Activated naive CD8-positive, alpha-beta T cell treated with anti-CD3 and anti-CD28 coated beads for 36 hours (primary cell): ENCODE data around the gene LAD1. TPM values are rescaled to one million over a fixed set of nuclear protein-coding genes. Genes with fewer than 3 reads are reported as not detected.

ENCODE experiments used
- DNase-seq: peaks from one replicate; pipeline ENCODE4 v3.0.0; 2021
- H3K27ac Mint-ChIP-seq: one replicate; pipeline ENCODE4 v1.8.0; 2022; ENCODE audit warnings: mild to moderate bottlenecking, moderate library complexity, mixed read lengths
- H3K27me3 Mint-ChIP-seq: one replicate; pipeline ENCODE4 v1.8.0; 2022; ENCODE audit warnings: mild to moderate bottlenecking, mixed read lengths
- H3K36me3 Mint-ChIP-seq: one replicate; pipeline ENCODE4 v1.8.0; 2021; ENCODE audit warnings: mild to moderate bottlenecking, mixed read lengths
- H3K4me1 Mint-ChIP-seq: one replicate; pipeline ENCODE4 v1.8.0; 2021; ENCODE audit warnings: mixed read lengths
- H3K4me3 Mint-ChIP-seq: one replicate; pipeline ENCODE4 v1.8.0; 2022; ENCODE audit warnings: mild to moderate bottlenecking, moderate library complexity, mixed read lengths
- H3K9me3 Mint-ChIP-seq: one replicate; pipeline ENCODE4 v1.8.0; 2022; ENCODE audit warnings: mixed read lengths
- total RNA-seq, 2 experiments: library from RNA; stranded (reverse); gene quantifications; one replicate each; pipeline ENCODE4 v1.2.3, GENCODE V29; 2021

Gene LAD1
- total RNA-seq, result not detected

DNA sequence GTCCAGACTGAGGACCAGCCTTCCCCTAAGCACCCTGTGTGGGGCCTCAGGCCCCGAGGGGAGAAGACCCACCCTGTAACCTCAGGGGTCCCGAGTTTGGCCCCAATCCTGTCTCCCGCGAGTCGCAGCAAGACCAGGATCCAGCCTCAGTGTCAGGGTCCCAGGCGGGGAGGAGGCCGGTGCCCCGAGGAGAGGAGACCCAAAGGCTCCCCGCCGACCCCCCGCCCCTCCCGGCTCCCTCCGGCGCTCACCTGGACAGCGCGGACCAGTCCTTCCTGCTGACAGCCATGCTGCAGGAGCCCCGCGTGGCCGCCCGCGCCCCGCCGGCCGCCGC is at the start of gene LAD1:
Gene LAD1, minus strand, starts transcription at position 307 of the 334 bp plus-strand sequence. Its CDS starts 18 bp downstream, at position 289.
- no peaks in the 10 kb centered on the region for H3K9me3 Mint-ChIP-seq
- H3K4me1 Mint-ChIP-seq, result no peaks in the 10 kb centered on the region
- H3K27ac Mint-ChIP-seq, result no peak within 1 kb of the TSS
- no peaks in the 10 kb centered on the region for H3K36me3 Mint-ChIP-seq
- H3K4me3 Mint-ChIP-seq, result no peak within 1 kb of the TSS
- H3K27me3 Mint-ChIP-seq, result peaks cover 41% of the 10 kb centered on the region
- DNase-seq, result no peak

DNA sequence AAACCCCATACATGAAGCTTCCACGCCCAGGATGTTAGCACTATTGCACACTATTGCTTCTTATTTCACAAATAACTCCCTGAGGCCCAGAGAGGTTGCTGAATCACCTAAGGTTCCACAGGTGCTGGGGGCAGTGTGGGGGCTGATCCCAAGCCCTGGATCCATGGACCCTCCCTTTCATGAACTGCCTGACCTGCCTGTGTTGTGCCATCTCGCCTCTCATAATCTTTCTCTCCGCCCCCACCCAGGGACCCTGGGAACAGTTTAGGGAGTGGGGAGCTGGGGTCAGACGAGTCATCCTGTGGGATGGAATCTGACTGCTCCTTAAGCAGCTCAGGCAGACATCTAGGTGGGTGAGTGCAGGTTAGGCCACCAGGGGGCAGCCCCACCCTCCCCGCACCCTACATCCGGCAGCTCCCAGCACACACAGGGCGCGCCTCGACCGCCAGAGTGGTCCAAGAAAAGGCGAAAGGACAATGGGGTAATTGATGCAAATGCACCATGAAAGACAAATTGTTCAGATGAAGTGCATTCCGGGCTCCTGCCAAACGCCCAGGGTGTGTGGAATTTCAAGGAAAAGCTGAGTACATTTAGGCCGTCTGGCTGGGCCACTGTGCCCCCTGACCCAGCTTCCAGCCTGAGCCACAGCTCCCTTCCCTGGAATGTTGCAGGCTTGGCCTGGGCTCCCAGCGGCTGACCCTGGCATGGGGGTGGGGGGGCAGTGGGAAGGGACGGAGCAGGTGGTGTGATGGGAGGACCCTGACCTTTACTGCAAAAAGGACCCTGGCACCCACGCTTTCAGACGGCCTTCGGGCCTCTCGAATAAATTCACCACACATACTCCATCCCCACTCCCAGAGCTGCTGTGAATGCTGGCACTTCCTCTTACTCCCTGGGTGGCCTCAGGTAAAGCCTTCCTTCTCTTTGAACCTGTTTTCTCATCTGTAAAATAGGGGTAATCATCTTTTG is 49.1 kb upstream of the LAD1 start:
- peak; percentile 52 for DNase-seq
- H3K9me3 Mint-ChIP-seq, result peaks cover under 1% of the 10 kb centered on the region
- H3K27me3 Mint-ChIP-seq, result peaks cover 33% of the 10 kb centered on the region
- H3K36me3 Mint-ChIP-seq, result no peaks in the 10 kb centered on the region
- no peak overlapping the region for H3K4me3 Mint-ChIP-seq
- H3K4me1 Mint-ChIP-seq, result peaks cover 2% of the 10 kb centered on the region
- no peak overlapping the region for H3K27ac Mint-ChIP-seq

DNA sequence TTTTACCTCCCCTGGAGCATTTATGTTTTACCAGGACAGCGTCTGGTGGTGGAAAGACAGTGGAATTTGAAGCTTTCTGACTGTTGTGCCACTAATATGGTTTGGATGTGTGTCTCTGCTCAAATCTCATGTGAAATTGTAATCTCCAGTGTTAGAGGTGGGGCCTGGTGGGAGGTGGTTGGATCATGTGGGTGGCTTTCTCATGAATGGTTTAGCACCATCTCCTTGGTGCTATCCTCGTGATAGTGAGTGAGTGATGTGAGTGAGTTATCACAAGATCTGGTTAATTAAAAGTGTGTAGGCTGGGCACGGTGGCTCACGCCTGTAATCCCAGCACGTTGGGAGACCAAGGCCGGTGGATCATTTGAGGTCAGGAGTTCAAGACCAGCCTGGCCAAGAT is 46.2 kb upstream of the LAD1 start:
- DNase-seq, result no peak
- Mint-ChIP-seq H3K4me1 (peaks cover 2% of the 10 kb centered on the region), H3K4me3 (no peak overlapping the region), H3K27ac (no peak overlapping the region), H3K9me3 (no peaks in the 10 kb centered on the region), H3K36me3 (no peaks in the 10 kb centered on the region), H3K27me3 (peaks cover 25% of the 10 kb centered on the region)

DNA sequence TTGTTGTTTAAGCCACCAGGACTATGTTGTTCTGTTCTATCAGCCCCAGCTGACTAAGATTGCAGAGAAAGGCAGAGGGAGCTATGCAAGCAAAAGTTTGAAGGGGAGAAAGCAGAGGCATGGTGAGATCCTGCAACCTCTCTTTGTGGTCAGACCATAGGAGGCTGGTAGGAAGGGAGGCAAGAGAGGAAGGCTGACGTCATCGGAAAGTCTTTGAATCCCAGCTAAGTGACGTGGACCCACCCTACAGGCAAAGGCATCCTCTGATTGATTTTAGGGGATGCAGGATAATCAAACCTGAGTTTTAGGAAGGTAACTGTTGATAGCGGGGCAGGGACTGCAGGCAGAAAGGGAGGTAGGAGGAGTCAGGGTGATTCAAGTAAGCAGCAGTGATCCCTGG is 45.7 kb upstream of the LAD1 start:
- Mint-ChIP-seq H3K36me3 (no peaks in the 10 kb centered on the region), H3K27ac (no peak overlapping the region), H3K27me3 (peaks cover 22% of the 10 kb centered on the region), H3K4me1 (peaks cover 2% of the 10 kb centered on the region), H3K9me3 (no peaks in the 10 kb centered on the region), H3K4me3 (no peak overlapping the region)
- DNase-seq, result no peak

DNA sequence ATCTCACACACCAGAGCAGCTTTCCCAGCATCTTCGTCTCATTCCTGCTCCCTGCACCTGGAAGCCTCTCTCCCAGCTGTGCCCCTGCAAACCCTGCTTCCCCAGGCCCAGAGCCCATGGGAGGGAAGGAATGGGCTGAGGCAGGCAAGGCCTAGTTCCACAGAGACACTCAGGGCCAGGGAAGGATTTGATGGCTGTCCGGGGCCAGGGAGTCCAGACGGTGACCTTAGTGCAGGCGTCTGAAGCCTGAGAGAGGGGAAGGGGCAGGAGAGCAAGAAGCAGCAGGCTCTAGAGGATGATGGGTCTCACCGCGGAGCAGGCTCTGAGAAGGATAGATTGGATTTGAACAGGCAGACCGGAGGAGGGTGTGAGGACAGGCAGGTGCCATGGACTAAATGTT is 44.6 kb upstream of the LAD1 start:
- no peak overlapping the region for H3K27ac Mint-ChIP-seq
- H3K4me3 Mint-ChIP-seq, result no peak overlapping the region
- DNase-seq, result no peak
- H3K27me3 Mint-ChIP-seq, result peaks cover 18% of the 10 kb centered on the region
- peaks cover 2% of the 10 kb centered on the region for H3K4me1 Mint-ChIP-seq
- H3K9me3 Mint-ChIP-seq, result no peaks in the 10 kb centered on the region
- H3K36me3 Mint-ChIP-seq, result no peaks in the 10 kb centered on the region

- H3K4me3 Mint-ChIP-seq, result no peak overlapping the region
- no peak overlapping the region for H3K27ac Mint-ChIP-seq
- H3K36me3 Mint-ChIP-seq, result no peaks in the 10 kb centered on the region
- peaks cover 27% of the 10 kb centered on the region for H3K27me3 Mint-ChIP-seq
- no peak for DNase-seq
- H3K4me1 Mint-ChIP-seq, result peaks cover 4% of the 10 kb centered on the region
- no peaks in the 10 kb centered on the region for H3K9me3 Mint-ChIP-seq
Measured at GRCh38 chr1:201436969-201437368, 37.8 kb upstream of the LAD1 start.

DNA sequence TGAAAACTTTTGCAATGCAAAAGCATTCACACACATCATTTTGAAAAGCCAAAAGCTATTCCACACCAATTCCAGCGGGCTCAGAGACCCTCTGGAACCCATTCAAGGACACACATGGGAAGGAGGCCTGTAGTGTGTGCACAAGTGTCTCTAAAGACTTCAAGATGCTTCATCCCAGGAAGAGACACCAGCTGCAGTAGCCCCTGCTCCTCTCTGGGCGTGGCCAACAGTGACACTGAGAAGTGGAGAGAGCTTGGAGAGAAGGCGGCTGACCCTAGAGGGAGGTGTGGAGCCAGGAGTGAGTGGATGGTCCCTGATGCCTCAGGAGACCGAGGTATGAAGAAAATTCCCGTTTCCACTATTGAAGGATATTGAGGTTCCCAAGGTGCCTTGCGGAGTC is 37.3 kb upstream of the LAD1 start:
- no peak for DNase-seq
- H3K9me3 Mint-ChIP-seq, result no peaks in the 10 kb centered on the region
- H3K4me3 Mint-ChIP-seq, result no peak overlapping the region
- no peaks in the 10 kb centered on the region for H3K36me3 Mint-ChIP-seq
- no peak overlapping the region for H3K27ac Mint-ChIP-seq
- peaks cover 4% of the 10 kb centered on the region for H3K4me1 Mint-ChIP-seq
- peaks cover 27% of the 10 kb centered on the region for H3K27me3 Mint-ChIP-seq

DNA sequence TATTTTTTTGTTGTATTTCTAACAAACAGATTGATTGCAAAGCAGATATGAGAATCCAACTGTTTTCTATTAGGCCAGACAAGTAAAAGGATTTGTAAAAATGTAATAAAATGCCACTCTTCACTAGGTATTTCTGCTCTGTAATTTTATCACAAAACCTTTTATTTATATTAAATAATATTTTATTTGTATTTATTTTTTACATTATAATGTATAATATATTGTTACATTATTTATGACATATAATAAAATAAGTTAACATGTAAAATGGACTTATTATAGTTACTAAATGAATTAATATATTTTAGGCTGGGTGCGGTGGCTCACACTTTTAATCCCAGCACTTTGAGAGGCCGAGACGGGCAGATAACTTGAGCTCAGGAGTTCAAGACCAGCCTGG is 35.1 kb upstream of the LAD1 start:
- peaks cover 22% of the 10 kb centered on the region for H3K27me3 Mint-ChIP-seq

DNA sequence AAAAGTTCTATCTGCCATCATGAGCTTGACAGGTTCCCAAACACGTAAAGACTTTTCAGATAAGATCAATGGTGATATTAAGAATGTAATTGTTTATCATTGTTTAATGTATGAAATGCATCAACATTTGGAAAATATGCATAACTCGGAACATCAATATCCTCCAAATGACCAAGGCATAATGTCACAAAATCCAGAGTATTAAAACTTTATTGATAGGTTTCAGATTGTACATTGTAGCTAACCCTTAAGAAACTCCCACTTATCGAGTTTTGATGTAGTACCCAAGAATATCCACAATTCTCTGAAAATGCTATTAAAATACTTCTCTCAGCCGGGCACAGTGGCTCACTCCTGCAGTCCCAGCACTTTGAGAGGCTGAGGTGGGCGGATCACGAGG is 34.5 kb upstream of the LAD1 start:
- Mint-ChIP-seq H3K36me3 (no peaks in the 10 kb centered on the region), H3K27me3 (peaks cover 22% of the 10 kb centered on the region), H3K4me1 (peaks cover 4% of the 10 kb centered on the region), H3K4me3 (no peak overlapping the region), H3K27ac (no peak overlapping the region), H3K9me3 (no peaks in the 10 kb centered on the region)
- DNase-seq, result no peak

More for the DNA sequence above, 35.1 kb upstream of the LAD1 start:
- no peak overlapping the region for H3K4me3 Mint-ChIP-seq
- DNase-seq, result no peak
- no peaks in the 10 kb centered on the region for H3K9me3 Mint-ChIP-seq
- peaks cover 4% of the 10 kb centered on the region for H3K4me1 Mint-ChIP-seq
- no peaks in the 10 kb centered on the region for H3K36me3 Mint-ChIP-seq
- no peak overlapping the region for H3K27ac Mint-ChIP-seq

- H3K4me3 Mint-ChIP-seq, result no peak overlapping the region
- H3K27me3 Mint-ChIP-seq, result peaks cover 2% of the 10 kb centered on the region
- H3K4me1 Mint-ChIP-seq, result peaks cover 1% of the 10 kb centered on the region
- DNase-seq, result no peak
- no peak overlapping the region for H3K27ac Mint-ChIP-seq
- H3K36me3 Mint-ChIP-seq, result no peaks in the 10 kb centered on the region
- no peaks in the 10 kb centered on the region for H3K9me3 Mint-ChIP-seq
Measured at GRCh38 chr1:201430776-201431175, 31.7 kb upstream of the LAD1 start.

GRCh38 chr1:201429736-201430501 is 30.8 kb upstream of the LAD1 start:
- no peak overlapping the region for H3K4me3 Mint-ChIP-seq
- H3K27ac Mint-ChIP-seq, result no peak overlapping the region
- H3K9me3 Mint-ChIP-seq, result no peaks in the 10 kb centered on the region
- DNase-seq, result no peak
- no peaks in the 10 kb centered on the region for H3K4me1 Mint-ChIP-seq
- H3K36me3 Mint-ChIP-seq, result no peaks in the 10 kb centered on the region
- no peaks in the 10 kb centered on the region for H3K27me3 Mint-ChIP-seq

DNA sequence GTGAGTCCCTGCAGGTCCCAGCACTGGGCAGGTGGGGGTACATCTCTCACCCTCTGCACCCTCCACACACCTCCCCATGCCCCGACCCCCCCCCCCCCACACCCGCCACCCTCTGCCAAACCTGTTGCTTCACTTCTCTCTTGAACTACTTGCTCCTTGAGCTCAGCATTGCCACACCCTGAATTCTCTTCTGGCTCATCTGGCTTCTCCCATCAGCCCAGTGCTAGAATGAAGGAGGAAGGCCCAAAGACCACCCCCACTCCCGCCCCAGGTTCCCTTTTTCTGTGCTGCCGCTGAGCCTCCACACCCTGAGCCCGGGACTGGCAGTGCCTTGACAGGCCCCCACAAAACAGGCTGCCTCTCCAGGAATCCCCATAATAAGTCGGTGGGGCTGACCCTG is 28.8 kb upstream of the LAD1 start:
- Mint-ChIP-seq H3K4me3 (no peak overlapping the region), H3K27me3 (no peaks in the 10 kb centered on the region), H3K4me1 (no peaks in the 10 kb centered on the region), H3K9me3 (no peaks in the 10 kb centered on the region), H3K36me3 (no peaks in the 10 kb centered on the region), H3K27ac (no peak overlapping the region)
- DNase-seq, result no peak

DNA sequence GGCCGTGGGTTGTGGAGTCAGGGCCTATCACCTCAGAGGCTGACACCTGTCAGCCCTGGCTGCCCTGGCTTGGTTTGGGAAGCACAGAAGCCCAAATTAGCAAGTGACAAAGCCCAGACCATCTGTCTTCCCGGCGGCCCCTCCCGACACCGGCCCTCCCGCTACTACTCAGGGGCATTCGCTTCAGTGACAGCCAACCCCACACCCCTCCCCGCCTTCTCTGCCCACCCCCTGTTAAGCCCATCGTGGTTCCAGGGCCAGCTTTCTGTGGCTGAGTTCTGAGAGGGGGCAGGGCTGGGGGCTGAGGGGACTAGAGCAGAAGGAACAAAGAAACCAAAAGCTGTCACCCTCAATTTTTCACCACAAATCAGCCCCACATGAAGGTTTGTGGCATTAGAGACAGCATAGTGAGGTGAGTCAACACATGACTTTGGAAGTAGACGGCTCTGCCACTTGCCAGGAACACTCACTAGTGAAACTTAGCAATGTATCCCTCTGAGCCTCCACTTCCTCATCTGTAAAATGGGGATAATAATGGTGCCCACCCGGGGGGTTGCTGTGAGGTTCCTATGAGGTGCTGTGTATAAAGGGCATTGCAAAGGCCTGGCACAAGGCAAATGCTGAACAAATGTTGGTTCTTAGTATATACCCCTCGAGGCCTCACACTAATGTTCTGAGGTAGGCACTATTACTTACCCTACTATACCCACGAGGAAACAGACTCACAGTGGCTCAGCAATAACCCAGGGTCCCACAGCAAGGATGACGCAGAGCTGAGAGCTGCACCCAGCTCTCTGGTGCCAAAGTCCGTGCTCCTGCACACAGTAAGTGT is 27.6 kb upstream of the LAD1 start:
- Mint-ChIP-seq H3K27ac (no peak overlapping the region), H3K9me3 (no peaks in the 10 kb centered on the region), H3K4me1 (no peaks in the 10 kb centered on the region), H3K4me3 (no peak overlapping the region), H3K27me3 (no peaks in the 10 kb centered on the region), H3K36me3 (no peaks in the 10 kb centered on the region)
- DNase-seq, result peak; percentile 46

GRCh38 chr1:201424146-201424545 is 25.0 kb upstream of the LAD1 start:
- Mint-ChIP-seq H3K9me3 (no peaks in the 10 kb centered on the region), H3K4me1 (no peaks in the 10 kb centered on the region), H3K4me3 (no peak overlapping the region), H3K27me3 (no peaks in the 10 kb centered on the region), H3K36me3 (no peaks in the 10 kb centered on the region), H3K27ac (no peak overlapping the region)
- DNase-seq, result no peak

DNA sequence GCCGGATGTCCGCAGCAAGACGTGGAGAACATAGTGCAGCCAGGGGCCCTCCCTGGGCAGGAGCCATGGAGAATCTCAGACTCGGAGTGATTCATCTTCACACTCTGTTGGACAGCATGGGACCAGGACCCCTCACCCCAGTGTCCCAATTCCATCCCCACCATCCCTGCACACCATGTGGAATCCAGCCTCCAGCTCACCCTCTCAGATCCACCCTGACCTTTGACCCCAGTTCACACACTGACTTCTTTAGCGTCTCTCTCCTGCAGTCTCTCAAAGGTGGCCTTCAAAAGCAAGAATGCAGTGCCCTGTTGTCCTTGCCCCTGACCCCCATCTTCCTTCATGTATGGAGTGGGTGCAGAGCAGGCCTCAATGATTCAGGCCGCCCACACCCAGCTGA is 24.5 kb upstream of the LAD1 start:
- Mint-ChIP-seq H3K4me1 (no peaks in the 10 kb centered on the region), H3K9me3 (no peaks in the 10 kb centered on the region), H3K27me3 (no peaks in the 10 kb centered on the region), H3K4me3 (no peak overlapping the region), H3K27ac (no peak overlapping the region), H3K36me3 (no peaks in the 10 kb centered on the region)
- no peak for DNase-seq
